GM23338 (cell line): ENCODE measurements around the gene YIPF1. TPM values are rescaled to one million over a fixed set of nuclear protein-coding genes. Genes with fewer than 3 reads are reported as not detected.

Source experiments
- ATAC-seq: fragments of 200-7000 bp; cut with Tn5 transposase; 3 replicates; pipeline ENCODE4 v1.9.1; 2020
- DNase-seq: peaks from one replicate; pipeline ENCODE4 v3.0.0-alpha.2; 2015; ENCODE audit warnings: low spot score
- H2AFZ ChIP-seq: fragments of 200-600 bp; sonication (generic); 2 replicates; pipeline ENCODE4 v1.8.0; 2016; ENCODE audit warnings: antibody characterized with exemption, mild to moderate bottlenecking, moderate library complexity
- H3F3A ChIP-seq: fragments of 200-600 bp; sonication (generic); replicated peaks from 2 replicates; pipeline ENCODE4 v1.8.0; 2017; ENCODE audit warnings: antibody characterized with exemption, mixed run types, low read depth
- H3K27ac ChIP-seq: fragments of 200-600 bp; sonication (generic); 2 replicates; pipeline ENCODE4 v1.6.1; 2016; ENCODE audit warnings: low read depth
- H3K27me3 ChIP-seq: fragments of 200-600 bp; sonication (generic); 2 replicates; pipeline ENCODE4 v1.8.0; 2016; ENCODE audit warnings: mild to moderate bottlenecking, mixed run types, moderate library complexity; ENCODE audit not compliant: insufficient read depth
- H3K36me3 ChIP-seq: fragments of 200-600 bp; sonication (generic); 2 replicates; pipeline ENCODE4 v1.8.0; 2016; ENCODE audit warnings: mild to moderate bottlenecking; ENCODE audit not compliant: insufficient read depth
- H3K4me1 ChIP-seq: fragments of 200-600 bp; sonication (generic); 2 replicates; pipeline ENCODE4 v1.8.0; 2016; ENCODE audit warnings: mild to moderate bottlenecking, moderate library complexity; ENCODE audit not compliant: insufficient read depth
- H3K4me2 ChIP-seq: fragments of 200-600 bp; sonication (generic); 2 replicates; pipeline ENCODE4 v1.7.1; 2017; ENCODE audit warnings: mixed run types
- H3K4me3 ChIP-seq: fragments of 200-600 bp; sonication (generic); 2 replicates; pipeline ENCODE4 v1.6.1; 2016; ENCODE audit warnings: mixed run types
- H3K79me2 ChIP-seq: fragments of 200-600 bp; sonication (generic); replicated peaks from 2 replicates; pipeline ENCODE4 v1.8.0; 2017; ENCODE audit warnings: mild to moderate bottlenecking; ENCODE audit not compliant: insufficient read depth
- H3K9me2 ChIP-seq: fragments of 200-600 bp; sonication (generic); 2 replicates; pipeline ENCODE4 v1.8.0; 2017; ENCODE audit not compliant: insufficient read depth
- H4K20me1 ChIP-seq: fragments of 200-600 bp; sonication (generic); replicated peaks from 2 replicates; pipeline ENCODE4 v1.8.0; 2017; ENCODE audit warnings: mild to moderate bottlenecking; ENCODE audit not compliant: insufficient read depth
- H3K27ac Mint-ChIP-seq: 2 replicates; pipeline ENCODE4 v1.8.0; 2020; ENCODE audit warnings: inconsistent platforms, mild to moderate bottlenecking, moderate library complexity, mixed read lengths
- H3K27me3 Mint-ChIP-seq: 3 replicates; pipeline ENCODE4 v1.8.0; 2022; ENCODE audit warnings: low read depth, mild to moderate bottlenecking, moderate library complexity, mixed read lengths, inconsistent platforms; ENCODE audit not compliant: insufficient read depth, poor library complexity
- H3K36me3 Mint-ChIP-seq: 3 replicates; pipeline ENCODE4 v1.8.0; 2021; ENCODE audit warnings: low read depth, mild to moderate bottlenecking, inconsistent platforms, moderate library complexity, mixed read lengths
- H3K4me1 Mint-ChIP-seq: 3 replicates; pipeline ENCODE4 v1.8.0; 2020; ENCODE audit warnings: mild to moderate bottlenecking, inconsistent platforms, mixed read lengths
- H3K4me3 Mint-ChIP-seq: 3 replicates; pipeline ENCODE4 v1.8.0; 2021; ENCODE audit warnings: moderate library complexity, mild to moderate bottlenecking, inconsistent platforms, mixed read lengths
- H3K9me3 Mint-ChIP-seq: 3 replicates; pipeline ENCODE4 v1.8.0; 2020; ENCODE audit warnings: moderate library complexity, mild to moderate bottlenecking, inconsistent platforms, mixed read lengths
- CREB1 ChIP-seq: fragments of 250-450 bp; sonication (Bioruptor Pico); IDR thresholded peaks from 2 replicates; pipeline ENCODE4 v1.5.0; 2020; ENCODE audit warnings: low read depth, mild to moderate bottlenecking, moderate library complexity
- ETS1 ChIP-seq: IDR thresholded peaks from 2 replicates; pipeline ENCODE4 v1.6.1; 2016; ENCODE audit warnings: antibody characterized with exemption
- EZH2 ChIP-seq: fragments of 200-600 bp; sonication (generic); IDR thresholded peaks from one replicate; pipeline ENCODE4 v1.8.0; 2017; ENCODE audit warnings: antibody characterized with exemption, mild to moderate bottlenecking, low read depth; ENCODE audit not compliant: unreplicated experiment
- EZH2phosphoT487 ChIP-seq: fragments of 200-600 bp; sonication (generic); IDR thresholded peaks from one replicate; pipeline ENCODE4 v1.8.1; 2018; ENCODE audit warnings: antibody characterized with exemption; ENCODE audit not compliant: unreplicated experiment
- NANOG ChIP-seq: IDR thresholded peaks from 2 replicates; pipeline ENCODE4 v1.6.1; 2016; ENCODE audit warnings: antibody characterized with exemption, borderline replicate concordance
- REST ChIP-seq: IDR thresholded peaks from one replicate; pipeline ENCODE4 v1.6.1; 2018; ENCODE audit warnings: antibody characterized with exemption; ENCODE audit not compliant: unreplicated experiment
- ZNF331 ChIP-seq: fragments of 250-450 bp; sonication (Bioruptor Pico); IDR thresholded peaks from 2 replicates; pipeline ENCODE4 v1.5.0; 2020; ENCODE audit warnings: low read depth, mild to moderate bottlenecking, moderate library complexity
- ZNF462 ChIP-seq: fragments of 250-450 bp; sonication (Bioruptor Pico); IDR thresholded peaks from 2 replicates; pipeline ENCODE4 v1.5.0; 2020; ENCODE audit warnings: mild to moderate bottlenecking, moderate library complexity
- polyA plus RNA-seq: library from polyadenylated mRNA; unstranded; fragments of >200 nt; fragmentation: Nextera tagmentation; extraction: Ambion mirVana; gene quantifications from 2 replicates; pipeline ENCODE4 v1.2.1, GENCODE V29; 2016
- total RNA-seq: library from RNA; depleted of rRNA; stranded (reverse); fragments of >200 nt; shearing (Covaris generic); gene quantifications from 2 replicates; pipeline ENCODE4 v1.2.3, GENCODE V29; 2014

The YIPF1 gene
- total and polyA plus RNA-seq, 2 experiments from 2014 or later: 14.1 to 24.0 TPM

- peaks cover 24% of the 10 kb centered on the region for H3K36me3 ChIP-seq
- H3K4me1 ChIP-seq: peaks cover 3% of the 10 kb centered on the region; the same call in 1 of the 2 replicates
- no peaks in the 10 kb centered on the region for H3F3A ChIP-seq
- TF ChIP-seq ZNF462 (CRISPR knock-in tag) (no peak), ZNF331 (no peak), EZH2phosphoT487 (no peak), REST (no peak), ETS1 (no peak), NANOG (no peak), EZH2 (no peak), CREB1 (CRISPR knock-in tag) (no peak)
- ATAC-seq (no peak), DNase-seq (no peak)
- no peak overlapping the region for H2AFZ ChIP-seq
- no peaks in the 10 kb centered on the region for H3K9me2 ChIP-seq
- H3K27me3 ChIP-seq: no peaks in the 10 kb centered on the region
- H3K4me2 ChIP-seq: no peak overlapping the region
- H3K4me3 ChIP-seq: no peak overlapping the region
- 0 out of 2 replicates have a peak overlapping the region, but pooled peaks have one; percentile 93 for H3K27ac Mint-ChIP-seq
- H3K79me2 ChIP-seq: peaks cover 29% of the 10 kb centered on the region
- no peak overlapping the region for H3K4me3 Mint-ChIP-seq
- H3K27ac ChIP-seq: no peak overlapping the region
- peaks cover 3% of the 10 kb centered on the region for H4K20me1 ChIP-seq
- no peaks in the 10 kb centered on the region for H3K27me3 Mint-ChIP-seq
- no peaks in the 10 kb centered on the region; the same call in 2 of the 3 replicates for H3K9me3 Mint-ChIP-seq
- H3K4me1 Mint-ChIP-seq: peaks cover 16% of the 10 kb centered on the region; the same call in 2 of the 3 replicates
- H3K36me3 Mint-ChIP-seq: peaks cover 78% of the 10 kb centered on the region
Measured at GRCh38 chr1:53810007-53810406, 79.6 kb downstream of the YIPF1 start.
